Bone marrow (tissue), 2 donors: ENCODE measurements around the gene BCKDK.
"Not testable (repeated sequence)": the region's sequence is repeated elsewhere in the genome, so short reads cannot be mapped to it uniquely, and the experiment has no call there.

Experiments
- DNase-seq, 2 donors: peaks; one replicate each; lab custom pipeline; 2025; lab: John Stamatoyannopoulos, UW

The BCKDK gene

DNA sequence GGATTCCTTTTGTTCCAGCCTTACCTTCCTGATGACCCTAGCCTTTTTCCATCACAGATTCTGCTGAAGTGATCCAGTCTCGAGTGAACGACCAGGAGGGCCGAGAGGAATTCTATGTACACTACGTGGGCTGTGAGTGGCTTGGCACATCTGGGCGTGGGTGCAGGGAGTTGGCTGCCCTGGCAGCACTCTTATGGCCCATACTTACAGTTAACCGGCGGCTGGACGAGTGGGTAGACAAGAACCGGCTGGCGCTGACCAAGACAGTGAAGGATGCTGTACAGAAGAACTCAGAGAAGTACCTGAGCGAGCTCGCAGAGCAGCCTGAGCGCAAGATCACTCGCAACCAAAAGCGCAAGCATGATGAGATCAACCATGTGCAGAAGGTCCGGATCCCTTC, 11.9 kb downstream of the BCKDK start:
- DNase-seq, result no peak

DNA sequence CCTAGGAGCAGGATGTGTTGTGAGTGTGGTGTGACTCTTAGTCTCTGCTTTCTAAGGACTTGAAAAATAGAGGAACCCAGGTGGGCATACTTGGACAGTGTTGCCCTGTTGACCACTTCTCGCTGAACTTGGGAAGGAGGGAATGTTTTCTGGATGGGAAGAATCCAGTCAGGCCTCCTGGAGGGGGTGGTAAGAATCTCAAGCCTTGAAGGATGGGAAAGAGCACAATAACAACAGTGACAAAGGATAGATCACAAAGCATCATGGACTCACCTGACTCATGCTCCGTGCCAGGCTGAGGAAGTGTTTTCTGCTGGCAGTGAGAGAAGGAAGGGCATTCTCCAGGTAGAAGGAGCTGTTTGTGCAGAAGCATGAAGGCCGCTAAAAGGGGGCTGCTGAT, 17.7 kb downstream of the BCKDK start:
- DNase-seq, result no peak

DNA sequence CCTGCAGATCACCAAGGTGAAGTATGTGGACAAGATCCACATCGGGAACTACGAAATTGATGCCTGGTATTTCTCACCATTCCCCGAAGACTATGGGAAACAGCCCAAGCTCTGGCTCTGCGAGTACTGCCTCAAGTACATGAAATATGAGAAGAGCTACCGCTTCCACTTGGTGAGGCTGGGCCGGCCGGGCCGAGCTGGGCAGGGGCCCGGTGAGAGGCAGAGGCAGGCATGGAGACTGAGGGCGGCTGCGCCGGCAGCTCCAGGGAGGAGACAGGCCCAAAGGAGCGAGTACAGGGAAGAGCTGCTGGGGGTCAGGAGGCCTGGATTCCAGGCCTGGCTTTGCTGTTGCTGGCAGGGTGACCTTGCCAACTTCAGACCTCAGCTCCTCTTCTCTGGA, 19.0 kb downstream of the BCKDK start:
- no peak for DNase-seq

DNA sequence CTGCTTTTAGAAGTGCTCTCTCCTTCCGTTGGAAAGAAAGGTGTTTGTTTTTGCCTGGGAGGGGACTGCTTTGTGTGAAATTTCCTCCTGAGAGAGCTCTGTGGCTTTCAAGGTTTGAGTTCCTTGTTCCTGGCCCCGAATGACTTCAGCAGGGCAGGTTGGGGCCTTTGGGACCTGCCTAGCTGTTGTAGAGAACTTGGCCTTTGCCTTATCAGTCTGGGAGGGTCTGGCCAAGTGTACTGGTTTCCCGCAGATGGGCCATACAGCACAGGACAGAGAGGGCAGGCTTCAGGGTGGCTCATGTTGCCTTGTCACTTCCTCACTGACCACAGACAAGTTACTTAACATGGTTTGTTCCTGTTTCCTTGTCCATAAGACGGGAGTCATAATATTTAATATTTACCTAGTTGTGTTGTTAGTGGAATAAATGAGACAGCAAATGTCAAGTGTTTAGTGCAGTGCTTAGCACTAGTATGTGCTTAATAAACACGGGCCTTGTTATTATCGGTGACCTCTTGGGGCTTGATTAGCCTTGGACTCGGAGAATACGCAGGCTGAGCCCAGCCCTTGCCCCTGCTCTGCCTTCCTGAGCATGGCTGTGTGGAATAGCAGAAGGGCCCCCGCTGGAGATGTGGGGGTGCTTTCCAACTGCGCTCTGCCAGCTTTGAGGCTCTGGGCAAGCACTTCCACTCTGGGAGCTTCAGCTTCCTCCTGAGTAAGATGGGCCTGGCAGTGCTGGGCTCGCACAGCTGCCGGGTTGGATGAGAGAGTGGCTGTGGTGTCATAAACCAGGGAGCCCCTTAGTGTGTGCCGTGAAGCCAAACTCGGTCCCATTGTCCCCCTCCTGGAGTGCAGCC, 20.8 kb downstream of the BCKDK start:
- DNase-seq, result peak; percentile 59 to 78

DNA sequence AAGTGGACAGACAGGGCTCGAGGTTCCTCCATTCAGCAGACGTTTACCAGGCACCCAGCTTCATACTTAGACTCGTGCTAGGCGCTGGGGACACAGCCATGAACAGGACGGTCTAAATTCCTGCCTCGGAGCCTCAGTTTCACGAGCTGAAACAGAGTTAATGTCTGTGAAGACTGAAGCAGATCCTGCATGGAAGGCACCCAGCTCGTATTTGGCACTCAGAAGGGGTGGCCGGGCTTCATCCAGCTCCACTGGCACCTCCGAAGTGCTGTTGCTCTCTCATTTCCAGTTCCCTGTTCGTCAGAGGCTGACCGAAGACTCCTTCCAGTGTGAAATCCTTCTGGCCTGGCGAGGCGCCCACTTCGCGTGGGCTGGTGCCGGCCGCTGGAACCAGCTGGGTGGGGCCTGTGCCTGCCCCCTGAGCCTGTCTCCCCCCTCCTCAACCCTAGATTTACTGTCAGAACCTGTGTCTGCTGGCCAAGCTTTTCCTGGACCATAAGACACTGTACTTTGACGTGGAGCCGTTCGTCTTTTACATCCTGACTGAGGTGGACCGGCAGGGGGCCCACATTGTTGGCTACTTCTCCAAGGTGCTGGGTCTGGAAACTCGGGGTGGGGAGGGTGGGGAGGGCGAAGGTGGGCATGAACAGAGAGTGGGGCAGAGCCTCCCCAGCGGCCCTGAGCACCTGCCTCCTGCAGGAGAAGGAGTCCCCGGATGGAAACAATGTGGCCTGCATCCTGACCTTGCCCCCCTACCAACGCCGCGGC, 21.6 kb downstream of the BCKDK start:
- peak in 1 of 2 donors; percentile 62 for DNase-seq

DNA sequence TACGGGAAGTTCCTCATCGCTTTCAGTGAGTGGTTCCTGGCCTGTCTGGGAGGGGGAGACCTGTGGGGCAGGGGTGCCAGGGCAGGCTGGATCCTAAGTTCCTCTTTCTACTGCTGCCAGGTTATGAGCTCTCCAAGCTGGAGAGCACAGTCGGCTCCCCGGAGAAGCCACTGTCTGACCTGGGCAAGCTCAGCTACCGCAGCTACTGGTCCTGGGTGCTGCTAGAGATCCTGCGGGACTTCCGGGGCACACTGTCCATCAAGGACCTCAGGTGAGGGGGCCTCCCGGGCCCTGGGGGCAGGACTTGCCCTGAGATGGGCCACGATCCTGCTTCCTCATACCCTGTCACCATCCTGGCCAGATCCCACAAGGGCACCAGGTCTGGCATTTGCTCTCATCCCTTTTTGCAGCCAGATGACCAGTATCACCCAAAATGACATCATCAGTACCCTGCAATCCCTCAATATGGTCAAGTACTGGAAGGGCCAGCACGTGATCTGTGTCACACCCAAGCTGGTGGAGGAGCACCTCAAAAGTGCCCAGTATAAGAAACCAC, 22.2 kb downstream of the BCKDK start:
- no peak for DNase-seq

DNA sequence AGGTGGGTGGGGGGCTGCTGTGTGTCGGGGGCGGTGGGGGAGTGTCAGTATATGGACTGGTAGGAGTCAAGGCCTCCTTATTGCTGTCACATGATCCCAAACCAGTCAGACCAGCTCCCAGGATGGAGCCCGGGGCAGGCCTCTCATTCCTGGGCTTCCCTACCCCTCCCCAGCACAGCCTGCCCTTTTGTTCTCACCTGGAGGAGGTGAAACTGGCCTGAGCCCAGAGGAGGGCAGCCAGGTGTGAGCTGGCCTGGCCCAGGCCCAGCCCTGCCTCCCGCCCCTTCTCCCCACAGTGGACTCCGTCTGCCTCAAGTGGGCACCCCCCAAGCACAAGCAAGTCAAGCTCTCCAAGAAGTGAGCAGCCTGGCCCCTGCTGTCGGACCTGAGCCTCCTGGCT, 22.7 kb downstream of the BCKDK start:
- DNase-seq, result no peak

DNA sequence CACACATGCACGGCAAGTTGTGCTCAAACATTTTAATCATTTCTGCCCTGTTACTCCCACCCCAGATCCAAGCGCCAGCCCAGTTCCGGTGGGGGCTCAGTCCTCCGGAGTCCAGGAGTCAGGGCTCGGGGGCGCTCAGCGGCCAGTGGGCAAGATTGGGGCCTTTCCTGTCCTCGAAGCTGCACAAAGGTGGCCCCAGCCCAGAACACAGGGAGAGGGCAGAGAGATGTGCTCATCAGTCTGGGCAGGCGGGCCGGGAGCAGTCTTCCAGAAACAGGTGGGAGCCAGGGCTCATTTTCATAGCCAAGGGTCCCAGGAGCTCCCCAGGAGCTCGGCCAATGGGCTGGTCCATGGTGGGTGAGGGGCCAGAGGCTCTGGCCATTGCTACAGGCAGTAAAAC, 23.2 kb downstream of the BCKDK start:
- no peak for DNase-seq

DNA sequence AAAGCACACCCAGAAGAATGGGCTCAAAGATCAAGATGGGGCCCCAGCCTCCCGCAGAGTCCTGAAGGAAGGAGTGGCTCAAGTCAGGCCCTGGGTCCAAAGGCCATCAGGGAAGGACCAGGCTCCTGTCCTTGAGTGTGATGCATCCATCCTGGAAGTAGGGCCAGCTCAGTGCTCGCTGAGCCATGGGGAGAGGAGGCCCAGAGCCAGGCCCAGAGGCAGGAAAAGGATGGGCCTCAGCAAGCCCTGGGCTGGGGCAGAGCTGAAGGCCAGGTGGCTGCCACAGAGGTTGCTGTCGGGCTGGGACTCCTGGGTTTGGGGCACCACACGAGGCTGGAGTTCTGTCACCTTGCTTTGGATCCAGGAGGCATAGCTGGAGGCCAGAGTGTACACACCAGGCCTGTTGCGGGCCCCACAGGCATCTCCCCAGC, 23.7 kb downstream of the BCKDK start:
- DNase-seq, result no peak

DNA sequence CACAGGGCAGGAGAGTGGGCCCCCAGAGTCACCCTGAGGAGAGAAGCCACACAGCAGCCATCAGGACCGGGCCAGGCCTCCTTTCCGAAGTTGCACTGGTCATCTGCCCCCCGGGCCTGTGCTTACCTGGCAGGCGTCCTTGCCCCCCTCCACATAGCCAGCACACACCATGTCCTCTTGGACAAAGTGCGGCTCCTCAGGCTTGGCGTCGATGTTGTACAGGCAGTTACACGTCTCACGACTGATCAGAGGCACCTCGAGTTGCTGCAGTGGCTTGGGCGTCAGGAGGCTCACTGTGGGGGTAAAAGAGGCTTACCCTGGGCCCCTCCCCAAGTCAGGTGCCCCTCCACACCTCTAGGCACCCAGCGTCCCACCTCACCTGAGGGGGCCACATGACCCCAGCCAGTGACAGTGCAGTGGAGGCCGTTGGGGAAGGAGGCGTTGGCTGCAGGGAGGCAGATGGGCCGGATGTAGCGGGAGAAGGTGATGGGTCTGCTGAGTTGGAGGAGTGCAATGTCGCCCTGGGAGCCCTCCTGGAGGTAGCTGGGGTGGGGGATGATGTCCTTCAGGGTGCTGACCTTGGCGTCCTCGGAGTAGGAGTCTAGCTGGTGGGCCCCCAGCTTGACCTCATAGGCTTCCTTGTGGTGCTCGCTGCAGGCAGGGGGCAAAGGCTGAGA, 24.3 kb downstream of the BCKDK start:
- DNase-seq, result no peak

DNA sequence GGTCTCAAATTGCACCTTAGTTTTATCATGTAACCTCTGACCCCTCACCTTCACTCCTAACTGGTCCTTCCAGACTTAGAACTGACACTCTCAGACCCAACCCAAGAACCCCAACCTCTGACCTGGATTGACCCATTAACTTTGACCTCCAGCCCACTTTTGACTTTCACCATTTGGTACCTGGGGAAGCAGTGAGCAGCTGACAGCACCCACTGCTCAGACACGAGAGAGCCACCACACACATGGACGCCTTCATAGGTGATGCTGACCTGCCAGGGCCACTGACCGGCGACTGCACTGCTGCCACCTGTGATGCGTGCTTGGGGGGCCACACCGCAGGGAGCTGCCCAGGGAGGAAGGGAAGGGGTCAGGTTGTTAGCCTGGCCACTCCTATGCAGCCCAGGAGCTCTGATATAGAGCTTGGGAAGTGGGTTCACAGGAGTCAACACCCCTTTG, 24.9 kb downstream of the BCKDK start:
- DNase-seq, result no peak

DNA sequence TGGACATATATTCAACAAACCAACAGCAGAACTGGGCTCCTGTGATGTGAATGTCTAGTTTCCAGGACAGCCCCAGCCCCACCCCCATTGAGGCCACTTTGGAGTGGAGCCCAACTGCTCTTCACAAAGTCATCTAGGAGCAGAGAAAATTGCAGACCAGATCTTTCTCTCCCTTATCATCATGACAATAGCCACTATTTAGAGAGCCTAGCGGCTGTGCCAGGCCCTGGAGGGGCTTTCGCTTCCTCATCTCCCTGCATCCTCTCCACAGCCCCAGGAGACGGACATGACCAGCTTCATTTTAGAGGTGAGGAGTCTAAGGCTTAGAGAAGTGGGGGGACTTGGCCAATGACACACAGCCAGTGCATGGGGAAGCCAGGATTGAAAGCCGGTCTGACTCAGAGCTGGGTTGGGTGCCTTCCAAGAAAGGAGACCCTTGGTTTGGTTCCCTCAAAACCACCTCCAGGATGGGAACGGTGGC, 25.9 kb downstream of the BCKDK start:
- no peak for DNase-seq

DNA sequence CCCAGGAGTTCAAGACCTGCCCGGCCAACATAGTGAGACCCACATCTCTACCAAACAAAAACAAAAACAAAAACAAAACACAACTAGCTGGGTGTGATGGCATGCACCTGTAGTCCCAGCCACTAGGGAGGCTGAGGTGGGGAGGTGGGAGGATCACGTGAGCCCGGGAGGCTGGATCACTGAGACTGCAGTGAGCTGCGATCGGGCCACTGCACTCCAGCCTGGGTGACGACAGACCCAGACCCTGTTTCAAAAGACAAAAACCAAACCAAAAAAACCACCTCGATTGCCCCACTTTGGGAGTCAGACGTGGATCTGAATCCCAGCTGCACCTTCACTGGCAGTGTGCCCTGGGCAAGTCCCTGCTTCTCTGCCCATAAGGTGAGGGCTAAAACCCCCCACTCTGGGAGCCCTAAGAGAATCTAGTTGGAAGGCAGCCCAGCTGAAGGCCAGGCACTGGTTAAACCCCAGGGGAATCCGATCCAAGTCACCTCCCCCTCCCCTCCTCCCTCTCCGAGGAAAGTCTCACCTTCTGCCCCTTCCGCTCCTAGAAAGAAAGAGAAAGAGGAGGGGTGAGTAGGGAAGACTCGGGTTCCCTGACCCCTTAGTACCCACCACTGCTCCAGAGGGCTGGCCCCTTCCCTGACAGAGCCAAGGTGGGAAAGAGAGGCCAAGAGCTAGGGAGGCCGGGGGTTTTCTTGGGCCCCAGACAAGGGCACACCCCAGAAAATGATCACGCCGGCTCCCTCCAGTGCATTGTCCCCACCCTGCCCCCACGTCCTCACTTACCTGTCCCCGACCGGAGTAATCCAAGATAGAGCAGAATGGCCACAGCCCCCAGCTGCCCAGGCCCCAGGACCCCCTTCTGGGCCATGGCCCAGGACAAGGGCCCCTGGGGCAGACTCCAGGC, 26.7 kb downstream of the BCKDK start:
- no peak for DNase-seq

DNA sequence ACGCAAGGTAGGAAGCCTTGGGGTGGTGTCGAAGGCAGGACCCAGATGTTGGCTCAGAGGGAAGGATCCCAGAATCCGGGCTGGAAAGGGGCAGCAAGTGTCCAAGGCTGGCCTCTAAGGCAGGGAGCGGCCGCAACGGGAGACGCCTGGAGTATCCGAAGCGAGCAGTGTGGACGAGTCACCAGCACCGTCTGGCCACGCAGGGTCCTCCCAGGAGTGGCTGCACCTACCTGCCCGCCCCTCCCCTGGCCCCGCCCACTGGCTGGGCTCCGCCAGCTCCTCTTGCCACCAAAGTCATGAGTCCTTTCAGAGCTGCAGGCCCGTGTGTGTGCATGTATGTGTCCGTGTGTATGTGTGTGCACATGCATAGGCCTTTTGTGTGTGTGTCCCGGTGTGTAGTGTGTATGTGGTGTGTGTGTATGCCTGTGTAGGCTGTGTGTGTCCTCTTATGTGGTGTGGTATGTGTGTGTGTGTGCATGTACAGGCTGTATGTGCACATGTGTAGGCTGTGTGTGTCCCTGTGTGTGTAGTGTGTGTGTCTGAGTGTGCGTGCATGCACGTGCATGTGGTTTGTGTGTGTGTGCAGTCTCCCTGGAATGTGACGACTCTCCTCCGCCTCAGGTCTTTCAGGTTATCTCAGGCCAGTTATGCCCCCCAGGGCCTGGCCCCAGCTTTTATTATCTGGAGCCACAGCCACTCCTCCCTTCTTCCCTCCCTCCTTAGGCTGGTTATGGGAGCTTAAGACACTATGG, 27.5 kb downstream of the BCKDK start, which contains the start of gene PRSS8:
PRSS8 (minus strand) TSS at position 193 of the 752 bp plus-strand sequence. CDS start 229 bp downstream, outside the sequence.
- DNase-seq, result no peak

DNA sequence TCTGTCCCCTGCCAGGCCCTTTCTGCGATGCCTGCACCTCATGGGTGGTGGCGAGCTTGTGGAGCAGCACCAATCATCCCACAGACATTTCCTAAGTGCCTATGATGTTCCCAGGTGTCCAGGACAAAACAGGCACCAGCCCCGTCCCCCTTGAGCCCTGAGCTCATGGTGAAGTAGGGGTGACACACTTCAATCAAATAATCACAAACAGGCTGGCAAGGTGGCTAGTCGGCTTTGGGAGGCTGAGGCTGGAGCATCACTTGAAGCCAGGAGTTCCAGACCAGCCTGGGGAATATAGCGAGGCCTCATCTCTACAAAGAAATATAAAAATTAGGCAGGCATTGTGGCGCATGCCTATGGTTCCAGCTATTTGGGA, 28.1 kb downstream of the BCKDK start:
- DNase-seq, result no peak

DNA sequence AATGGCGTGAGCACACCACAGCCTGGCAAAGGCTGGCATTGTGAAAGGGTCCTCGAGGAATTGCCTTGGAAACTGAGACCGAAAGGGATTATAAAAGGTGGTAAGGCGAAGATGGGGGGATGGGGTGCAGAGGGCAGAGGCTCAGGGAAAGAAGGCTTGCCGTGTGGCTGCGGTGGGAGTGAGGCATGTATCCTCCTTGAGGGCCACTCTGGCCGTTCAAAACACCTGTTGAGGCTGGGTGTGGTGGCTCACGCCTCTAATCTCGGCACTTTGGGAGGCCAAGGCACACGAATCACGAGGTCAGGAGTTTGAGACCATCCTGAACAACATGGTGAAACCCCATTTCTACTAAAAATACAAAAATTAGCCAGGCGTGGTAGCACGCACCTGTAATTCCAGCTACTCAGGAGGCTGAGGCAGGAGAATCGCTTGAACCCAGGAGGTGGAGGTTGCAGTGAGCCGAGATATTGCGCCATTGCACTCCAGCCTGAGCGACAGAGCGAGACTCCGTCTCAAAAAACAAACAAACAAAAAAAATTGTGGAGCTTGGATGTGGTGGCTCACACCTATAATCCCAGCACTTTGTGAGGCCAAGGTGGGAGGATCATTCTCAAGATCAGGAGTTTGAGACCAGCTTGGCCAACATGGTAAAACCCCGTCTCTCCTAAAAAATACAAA, 28.8 kb downstream of the BCKDK start:
- DNase-seq, result not testable (repeated sequence)

DNA sequence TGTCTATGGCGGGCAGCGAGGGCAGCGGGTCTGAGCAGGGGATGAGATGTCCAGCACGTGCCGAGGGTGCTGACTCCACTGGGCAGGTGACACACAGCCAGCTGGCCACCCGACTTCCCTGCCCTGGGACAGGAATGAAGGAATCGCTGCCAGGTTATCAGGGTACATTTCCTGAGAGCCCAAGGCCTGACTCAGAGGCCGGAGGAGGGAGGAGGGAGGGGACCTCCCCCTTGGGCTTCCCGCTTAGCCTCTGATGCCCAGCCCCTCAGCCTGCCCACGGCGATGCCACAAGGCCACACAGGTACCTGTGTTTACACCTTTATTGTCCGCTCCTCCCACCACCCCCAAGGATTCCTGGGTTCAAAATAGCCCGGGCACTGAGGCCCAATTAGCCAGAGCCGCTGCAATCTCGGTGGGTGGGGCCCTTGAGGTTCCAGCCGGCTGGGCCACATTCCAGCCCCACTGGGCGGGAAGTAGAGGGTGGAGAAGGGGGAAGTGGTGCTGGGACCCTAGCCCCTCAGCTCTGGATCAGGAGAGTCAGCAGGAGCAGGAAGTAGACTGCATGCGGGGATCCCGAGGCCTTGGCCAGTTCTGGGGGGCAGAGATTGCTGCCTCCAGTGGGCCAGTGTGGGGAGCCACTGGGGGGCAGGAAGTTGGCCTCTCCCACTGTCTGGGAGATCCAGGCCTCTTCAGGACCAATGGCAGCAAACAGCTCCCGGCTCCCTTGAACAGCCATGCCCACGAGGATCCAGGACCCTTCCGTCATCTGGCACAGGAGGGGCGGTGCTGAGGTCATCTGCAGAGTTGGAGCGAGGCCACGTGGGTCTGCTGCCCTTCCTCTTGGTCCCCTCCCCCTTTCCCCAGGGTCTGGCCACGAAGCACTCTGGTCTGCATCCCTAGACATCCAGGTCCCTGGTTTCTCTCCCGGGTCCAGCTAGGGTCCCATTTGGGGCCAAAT, 30.7 kb downstream of the BCKDK start:
- no peak for DNase-seq

DNA sequence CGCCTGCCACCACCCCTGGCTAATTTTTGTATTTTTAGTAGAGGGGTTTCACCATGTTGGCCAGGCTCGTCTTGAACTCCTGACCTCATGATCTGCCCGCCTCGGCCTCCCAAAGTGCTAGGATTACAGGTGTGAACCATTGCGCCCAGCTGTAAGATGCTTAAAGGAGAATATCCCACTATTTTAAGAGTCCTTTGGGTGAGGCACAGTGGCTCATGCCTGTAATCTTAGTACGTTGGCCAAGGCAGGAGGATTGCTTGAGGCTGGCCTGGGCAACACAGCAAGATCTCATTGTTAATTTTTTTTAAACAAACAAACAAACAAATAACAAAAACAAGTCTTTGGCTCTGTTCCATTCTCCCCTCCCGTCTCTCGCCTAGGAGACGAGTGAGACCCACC, 32.9 kb downstream of the BCKDK start:
- DNase-seq, result not testable (repeated sequence)
